ENCODE measurements around the gene RBM43.

RBM43 gene

GRCh38 chr2:151230627-151231140 is 31.0 kb downstream of the RBM43 start:
- DNase-seq (ENCODE audit: low spot score), result no peak

- no peak for DNase-seq (ENCODE audit: low spot score)
Observed at GRCh38 chr2:151228847-151229512, 32.7 kb downstream of the RBM43 start.

GRCh38 chr2:151217343-151217742 is 44.3 kb downstream of the RBM43 start:
- DNase-seq (ENCODE audit: low spot score), result no peak

- DNase-seq (ENCODE audit: low spot score), result no peak
Observed at GRCh38 chr2:151207100-151207499, 54.6 kb downstream of the RBM43 start.

GRCh38 chr2:151206446-151206968 is 55.2 kb downstream of the RBM43 start:
- no peak for DNase-seq (ENCODE audit: low spot score)

GRCh38 chr2:151205571-151205970 is 56.1 kb downstream of the RBM43 start:
- no peak for DNase-seq (ENCODE audit: low spot score)

GRCh38 chr2:151204756-151205155 is 56.9 kb downstream of the RBM43 start:
- no peak for DNase-seq (ENCODE audit: low spot score)

DNA sequence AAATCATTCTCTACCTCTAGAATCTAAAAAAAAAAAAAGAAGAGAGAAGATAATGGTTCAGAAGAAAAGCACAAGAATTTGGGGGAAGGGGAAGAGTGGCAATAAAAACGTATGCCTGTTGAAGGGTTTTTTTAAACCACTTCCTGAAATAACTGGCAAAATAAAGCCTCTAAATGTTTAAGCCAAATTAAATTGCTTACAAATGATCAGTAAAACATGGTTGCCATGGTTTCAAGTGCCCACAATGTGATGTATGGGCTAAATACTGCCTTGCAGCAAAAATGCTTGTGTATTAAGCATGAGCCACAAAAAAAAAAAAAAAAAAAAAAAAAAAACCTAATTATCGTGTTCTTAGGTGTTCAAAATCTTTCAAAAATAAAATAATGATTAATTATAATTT is 60.8 kb downstream of the RBM43 start:
- DNase-seq (ENCODE audit: low spot score), result no peak

DNA sequence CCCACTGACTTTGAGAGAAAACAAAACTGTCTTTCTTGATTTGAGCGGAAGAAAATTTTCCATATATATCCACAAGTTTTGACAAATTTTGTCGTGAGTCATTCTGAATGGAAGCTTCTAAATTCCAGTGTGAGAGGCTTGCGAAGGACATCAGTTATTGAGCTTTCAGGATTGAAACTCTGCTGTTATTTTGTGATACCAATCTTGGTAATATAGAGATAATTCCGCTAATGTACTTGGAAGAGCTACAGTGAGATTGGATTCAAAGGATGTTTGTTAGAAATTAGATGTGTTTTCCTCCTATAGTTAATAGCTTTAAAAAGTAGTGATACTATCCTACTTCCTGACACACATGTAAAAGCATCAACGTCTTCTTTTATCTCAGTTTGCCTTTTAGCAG is 61.4 kb downstream of the RBM43 start:
- no peak for DNase-seq (ENCODE audit: low spot score)

GRCh38 chr2:151198645-151199044 is 63.0 kb downstream of the RBM43 start:
- no peak for DNase-seq (ENCODE audit: low spot score)

Data from SK-N-DZ (cell line).